ENCODE measurements around the gene BCL2L13. TPM values are rescaled to one million over a fixed set of nuclear protein-coding genes. Genes with fewer than 3 reads are reported as not detected.
"Not testable (repeated sequence)": the region's sequence is repeated elsewhere in the genome, so short reads cannot be mapped to it uniquely, and the experiment has no call there.

BCL2L13 gene
- total and polyA plus RNA-seq, 4 donors, result 34.6 to 46.5 (median 39.5) TPM

DNA sequence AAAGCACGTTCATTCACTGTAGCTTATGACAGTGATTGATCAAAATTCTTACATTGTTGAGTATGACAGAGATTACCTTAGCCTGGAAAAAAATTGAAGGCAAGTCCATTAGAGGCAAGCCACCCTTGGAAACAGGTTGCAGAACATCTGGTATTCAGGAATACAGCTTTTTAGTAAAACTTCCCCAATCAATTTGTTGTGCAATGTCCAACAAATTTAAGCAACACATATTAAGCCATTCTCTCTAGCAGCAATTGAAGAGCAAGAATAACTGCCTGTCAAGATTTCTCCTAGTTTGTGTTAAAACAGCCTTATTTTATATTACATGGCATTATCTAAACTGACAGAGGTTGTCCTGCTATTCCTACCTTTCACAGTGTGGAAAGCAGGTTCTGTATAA, 37.0 kb downstream of the BCL2L13 start:
- Histone ChIP-seq H3K27me3 (ENCODE audit: control insufficient read depth, insufficient read depth, low read length) (no peaks in the 10 kb centered on the region), H3K27ac (ENCODE audit: low read depth, low read length) (no peak overlapping the region), H3K36me3 (ENCODE audit: control insufficient read depth, insufficient read depth, low read length) (no peaks in the 10 kb centered on the region), H3K4me3 (ENCODE audit: low read depth, low read length) (no peak overlapping the region), H3K9me3 (ENCODE audit: control insufficient read depth, insufficient read depth, low read length) (no peaks in the 10 kb centered on the region), H3K4me1 (ENCODE audit: control insufficient read depth, insufficient read depth, low read length) (no peaks in the 10 kb centered on the region)
- WGBS (ENCODE audit: insufficient coverage), result no CpG with 5 or more reads among the region's 1 CpG
- no peak for DNase-seq (ENCODE audit: low read depth in 4 of 6, low spot score in 6 of 6)

DNA sequence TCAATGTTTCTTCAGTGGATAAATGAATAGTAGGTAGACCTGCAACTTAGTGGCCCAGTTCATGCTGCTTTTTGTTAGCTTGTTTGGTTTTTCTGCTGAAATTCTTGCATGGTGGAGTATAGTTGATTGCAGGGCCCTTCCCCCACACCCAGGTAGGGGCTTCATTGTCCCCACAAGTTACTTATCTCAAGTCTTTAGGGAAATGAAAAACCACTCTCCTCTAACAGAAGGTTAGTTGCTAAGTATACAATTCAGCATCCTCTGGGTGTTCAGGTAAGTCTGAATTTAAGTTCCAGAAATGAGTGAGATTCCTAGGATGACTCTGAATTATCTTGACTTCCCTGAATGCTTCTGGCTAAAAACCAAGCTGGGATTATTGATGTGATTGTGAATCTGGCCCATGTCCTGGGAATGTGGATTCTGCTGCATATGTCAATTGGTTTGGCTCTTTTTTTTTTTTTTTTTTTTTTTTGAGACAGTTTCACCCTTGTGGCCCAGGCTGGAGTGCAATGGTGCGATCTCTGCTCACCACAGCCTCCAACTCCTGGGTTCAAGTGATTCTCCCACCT, 40.3 kb downstream of the BCL2L13 start:
- H3K27ac ChIP-seq (ENCODE audit: low read depth, low read length), result no peak overlapping the region
- no peaks in the 10 kb centered on the region for H3K9me3 ChIP-seq (ENCODE audit: control insufficient read depth, insufficient read depth, low read length)
- no peak for DNase-seq (ENCODE audit: low read depth in 4 of 6, low spot score in 6 of 6)
- no peaks in the 10 kb centered on the region for H3K36me3 ChIP-seq (ENCODE audit: control insufficient read depth, insufficient read depth, low read length)
- WGBS (ENCODE audit: insufficient coverage), result no CpG with 5 or more reads among the region's 1 CpG
- H3K27me3 ChIP-seq (ENCODE audit: control insufficient read depth, insufficient read depth, low read length), result no peaks in the 10 kb centered on the region
- H3K4me3 ChIP-seq (ENCODE audit: low read depth, low read length), result no peak overlapping the region
- H3K4me1 ChIP-seq (ENCODE audit: control insufficient read depth, insufficient read depth, low read length), result no peaks in the 10 kb centered on the region

DNA sequence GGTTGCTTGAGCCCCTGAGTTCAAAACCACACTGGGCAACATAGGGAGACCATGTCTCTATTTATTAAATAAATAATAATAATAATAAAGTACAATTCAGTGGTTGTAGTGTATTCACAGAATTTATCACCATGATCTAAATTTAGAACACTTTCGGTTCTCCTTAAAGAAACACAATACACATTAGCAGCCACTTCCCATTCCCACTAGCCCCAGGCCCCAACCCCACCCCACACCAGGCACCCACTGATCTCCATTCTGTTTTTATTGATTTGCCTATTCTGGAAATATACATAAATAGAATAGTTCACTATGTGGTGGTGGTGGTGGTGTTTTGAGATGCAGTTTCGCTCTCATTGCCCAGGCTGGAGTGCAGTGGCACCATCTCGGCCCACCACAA, 45.7 kb downstream of the BCL2L13 start:
- no peak overlapping the region for H3K4me3 ChIP-seq (ENCODE audit: low read depth, low read length)
- H3K9me3 ChIP-seq (ENCODE audit: control insufficient read depth, insufficient read depth, low read length), result no peaks in the 10 kb centered on the region
- H3K27ac ChIP-seq (ENCODE audit: low read depth, low read length), result no peak overlapping the region
- H3K27me3 ChIP-seq (ENCODE audit: control insufficient read depth, insufficient read depth, low read length), result no peaks in the 10 kb centered on the region
- H3K4me1 ChIP-seq (ENCODE audit: control insufficient read depth, insufficient read depth, low read length), result no peaks in the 10 kb centered on the region
- no CpG with 5 or more reads among the region's 3 CpGs for WGBS (ENCODE audit: insufficient coverage)
- H3K36me3 ChIP-seq (ENCODE audit: control insufficient read depth, insufficient read depth, low read length), result peaks cover 15% of the 10 kb centered on the region
- DNase-seq (ENCODE audit: low read depth in 4 of 6, low spot score in 6 of 6), result no peak

DNA sequence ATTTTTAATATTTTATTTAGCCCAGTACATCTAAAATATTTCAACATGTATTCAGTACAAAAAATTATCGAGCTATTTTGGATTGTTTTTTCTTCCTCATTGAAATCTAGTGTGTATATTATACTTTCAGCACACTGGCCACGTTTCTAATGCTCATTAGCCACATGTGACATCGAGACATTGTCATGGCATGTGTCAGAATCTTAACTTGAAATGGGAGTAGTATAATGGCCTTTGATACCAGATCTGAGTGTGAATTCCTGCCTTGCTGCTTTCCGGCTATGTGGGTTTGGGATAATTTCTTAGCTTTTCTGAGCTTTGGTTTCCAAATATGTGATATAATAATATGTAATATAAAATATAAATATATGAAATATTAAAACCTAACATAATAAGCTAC, 54.3 kb downstream of the BCL2L13 start:
- no peak for DNase-seq (ENCODE audit: low read depth in 4 of 6, low spot score in 6 of 6)

DNA sequence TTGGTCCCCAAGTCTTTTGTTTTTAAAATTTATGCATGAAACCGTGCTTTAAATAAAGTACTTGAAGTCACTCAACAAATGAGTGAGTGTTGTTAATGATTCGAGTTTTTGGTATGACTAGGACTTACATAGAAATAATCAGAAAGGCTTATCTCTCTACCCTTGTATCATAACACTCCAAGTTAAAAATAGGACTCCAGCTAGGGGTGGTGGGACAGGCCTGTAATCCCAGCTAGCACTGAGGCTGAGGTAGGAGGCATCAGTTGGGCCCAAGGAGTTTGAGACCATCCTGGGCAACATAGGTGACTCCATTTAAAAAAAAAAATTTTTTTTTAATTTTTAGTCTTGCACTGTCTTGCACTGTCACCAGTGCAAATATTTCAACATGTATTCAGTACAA, 55.6 kb downstream of the BCL2L13 start:
- no peak for DNase-seq (ENCODE audit: low read depth in 4 of 6, low spot score in 6 of 6)
- Histone ChIP-seq H3K27ac (ENCODE audit: low read depth, low read length) (no peak overlapping the region), H3K27me3 (ENCODE audit: control insufficient read depth, insufficient read depth, low read length) (no peaks in the 10 kb centered on the region), H3K4me3 (ENCODE audit: low read depth, low read length) (no peak overlapping the region), H3K4me1 (ENCODE audit: control insufficient read depth, insufficient read depth, low read length) (no peaks in the 10 kb centered on the region), H3K36me3 (ENCODE audit: control insufficient read depth, insufficient read depth, low read length) (peaks cover 5% of the 10 kb centered on the region), H3K9me3 (ENCODE audit: control insufficient read depth, insufficient read depth, low read length) (no peaks in the 10 kb centered on the region)
- WGBS (ENCODE audit: insufficient coverage), result no CpG with 5 or more reads among the region's 2 CpGs

More for the DNA sequence above, 54.3 kb downstream of the BCL2L13 start:
- no peaks in the 10 kb centered on the region for H3K4me1 ChIP-seq (ENCODE audit: control insufficient read depth, insufficient read depth, low read length)
- H3K9me3 ChIP-seq (ENCODE audit: control insufficient read depth, insufficient read depth, low read length), result no peaks in the 10 kb centered on the region
- no CpG with 5 or more reads among the region's 4 CpGs for WGBS (ENCODE audit: insufficient coverage)
- peaks cover 5% of the 10 kb centered on the region for H3K36me3 ChIP-seq (ENCODE audit: control insufficient read depth, insufficient read depth, low read length)
- H3K27me3 ChIP-seq (ENCODE audit: control insufficient read depth, insufficient read depth, low read length), result no peaks in the 10 kb centered on the region
- no peak overlapping the region for H3K27ac ChIP-seq (ENCODE audit: low read depth, low read length)
- H3K4me3 ChIP-seq (ENCODE audit: low read depth, low read length), result no peak overlapping the region

DNA sequence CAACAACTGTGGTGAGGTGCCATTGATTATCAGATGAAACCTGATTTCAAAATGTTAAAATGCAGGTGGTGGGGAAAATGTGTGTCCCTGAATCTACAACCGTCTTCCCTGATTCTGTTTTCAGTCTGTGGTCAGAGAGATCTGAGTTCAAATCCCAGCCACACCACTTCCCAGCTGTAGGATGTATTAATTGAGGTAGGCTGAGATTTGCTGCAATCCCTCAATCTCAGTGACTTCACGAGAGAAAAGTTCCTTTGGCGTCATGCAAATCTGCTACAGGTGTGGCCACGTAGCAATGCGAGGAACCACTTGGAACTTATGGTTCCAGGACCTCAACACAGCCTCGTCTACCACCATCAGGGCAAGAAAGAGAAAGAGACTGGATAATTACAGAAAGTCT, 56.2 kb downstream of the BCL2L13 start:
- 100% methylated on average over 1 of the region's 6 CpGs for WGBS (ENCODE audit: insufficient coverage)
- no peaks in the 10 kb centered on the region for H3K4me1 ChIP-seq (ENCODE audit: control insufficient read depth, insufficient read depth, low read length)
- H3K4me3 ChIP-seq (ENCODE audit: low read depth, low read length), result no peak overlapping the region
- no peak overlapping the region for H3K27ac ChIP-seq (ENCODE audit: low read depth, low read length)
- no peaks in the 10 kb centered on the region for H3K27me3 ChIP-seq (ENCODE audit: control insufficient read depth, insufficient read depth, low read length)
- peaks cover 5% of the 10 kb centered on the region for H3K36me3 ChIP-seq (ENCODE audit: control insufficient read depth, insufficient read depth, low read length)
- no peak for DNase-seq (ENCODE audit: low read depth in 4 of 6, low spot score in 6 of 6)
- H3K9me3 ChIP-seq (ENCODE audit: control insufficient read depth, insufficient read depth, low read length), result no peaks in the 10 kb centered on the region

DNA sequence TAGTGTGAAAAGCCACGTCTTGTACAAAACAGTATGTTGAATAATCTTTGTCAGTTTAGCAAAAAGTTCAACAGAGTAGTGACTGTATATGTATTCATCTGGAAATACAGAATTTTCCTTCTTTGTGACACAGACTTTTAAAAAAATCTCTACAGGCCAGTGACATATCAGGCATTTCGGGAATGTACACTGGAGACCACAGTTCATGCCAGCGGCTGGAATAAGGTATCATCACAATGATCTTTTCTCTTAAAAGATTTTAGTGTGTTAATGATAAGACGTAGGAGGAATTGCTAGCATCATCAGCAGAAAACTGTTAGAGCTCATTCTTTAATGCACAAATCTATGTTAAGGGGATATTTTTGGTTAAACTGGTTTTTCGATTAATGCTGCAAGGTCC, 57.4 kb downstream of the BCL2L13 start:
- no peak overlapping the region for H3K4me3 ChIP-seq (ENCODE audit: low read depth, low read length)
- no peaks in the 10 kb centered on the region for H3K36me3 ChIP-seq (ENCODE audit: control insufficient read depth, insufficient read depth, low read length)
- H3K9me3 ChIP-seq (ENCODE audit: control insufficient read depth, insufficient read depth, low read length), result no peaks in the 10 kb centered on the region
- no peak for DNase-seq (ENCODE audit: low read depth in 4 of 6, low spot score in 6 of 6)
- no peaks in the 10 kb centered on the region for H3K4me1 ChIP-seq (ENCODE audit: control insufficient read depth, insufficient read depth, low read length)
- no CpG with 5 or more reads among the region's 5 CpGs for WGBS (ENCODE audit: insufficient coverage)
- H3K27me3 ChIP-seq (ENCODE audit: control insufficient read depth, insufficient read depth, low read length), result no peaks in the 10 kb centered on the region
- H3K27ac ChIP-seq (ENCODE audit: low read depth, low read length), result no peak overlapping the region

DNA sequence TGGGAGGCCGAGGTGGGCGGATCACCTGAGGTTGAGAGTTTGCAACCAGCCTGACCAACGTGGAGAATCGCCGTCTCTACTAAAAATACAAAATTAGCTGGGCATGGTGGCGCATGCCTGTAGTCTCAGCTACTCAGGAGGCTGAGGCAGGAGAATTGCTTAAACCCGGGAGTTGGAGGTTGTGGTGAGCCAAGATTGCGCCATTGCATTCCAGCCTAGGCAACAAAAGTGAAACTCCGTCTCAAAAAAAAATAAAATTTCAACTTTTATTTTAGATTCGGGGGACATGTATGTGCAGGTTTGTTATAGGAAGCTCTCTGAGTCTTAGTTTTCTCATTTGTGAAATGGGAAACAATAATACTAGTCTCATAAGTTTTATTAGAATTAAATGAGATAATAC, 58.6 kb downstream of the BCL2L13 start:
- H3K4me1 ChIP-seq (ENCODE audit: control insufficient read depth, insufficient read depth, low read length); H3K4me3 ChIP-seq (ENCODE audit: low read depth, low read length); H3K27ac ChIP-seq (ENCODE audit: low read depth, low read length); DNase-seq (ENCODE audit: low read depth in 4 of 6, low spot score in 6 of 6); H3K27me3 ChIP-seq (ENCODE audit: control insufficient read depth, insufficient read depth, low read length); H3K36me3 ChIP-seq (ENCODE audit: control insufficient read depth, insufficient read depth, low read length); H3K9me3 ChIP-seq (ENCODE audit: control insufficient read depth, insufficient read depth, low read length): not testable (repeated sequence)
- 97% methylated on average over 6 of the region's 10 CpGs for whole genome bisulfite sequencing (ENCODE audit: insufficient coverage)

DNA sequence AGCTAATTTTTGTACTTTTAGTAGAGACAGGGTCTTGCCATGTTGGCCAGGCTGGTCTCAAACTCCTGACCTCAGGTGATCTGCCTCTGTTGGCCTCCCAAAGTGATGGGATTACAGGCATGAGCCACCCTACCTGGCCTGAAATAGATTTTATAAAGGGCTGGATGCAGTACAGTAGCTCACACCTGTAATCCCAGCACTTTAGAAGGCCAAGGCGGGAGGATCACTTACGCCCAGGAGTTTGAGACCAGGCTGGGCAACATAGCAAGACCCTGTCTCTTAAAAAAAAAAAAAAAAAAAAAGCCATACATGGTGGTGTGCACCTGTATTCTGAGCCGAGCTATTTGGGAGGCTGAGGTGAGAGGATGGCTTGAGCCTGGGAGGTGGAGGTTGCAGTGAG, 59.7 kb downstream of the BCL2L13 start:
- H3K9me3 ChIP-seq (ENCODE audit: control insufficient read depth, insufficient read depth, low read length); H3K4me1 ChIP-seq (ENCODE audit: control insufficient read depth, insufficient read depth, low read length); H3K4me3 ChIP-seq (ENCODE audit: low read depth, low read length); H3K36me3 ChIP-seq (ENCODE audit: control insufficient read depth, insufficient read depth, low read length); H3K27me3 ChIP-seq (ENCODE audit: control insufficient read depth, insufficient read depth, low read length); H3K27ac ChIP-seq (ENCODE audit: low read depth, low read length); DNase-seq (ENCODE audit: low read depth in 4 of 6, low spot score in 6 of 6): not testable (repeated sequence)
- no CpG with 5 or more reads among the region's 3 CpGs for WGBS (ENCODE audit: insufficient coverage)

DNA sequence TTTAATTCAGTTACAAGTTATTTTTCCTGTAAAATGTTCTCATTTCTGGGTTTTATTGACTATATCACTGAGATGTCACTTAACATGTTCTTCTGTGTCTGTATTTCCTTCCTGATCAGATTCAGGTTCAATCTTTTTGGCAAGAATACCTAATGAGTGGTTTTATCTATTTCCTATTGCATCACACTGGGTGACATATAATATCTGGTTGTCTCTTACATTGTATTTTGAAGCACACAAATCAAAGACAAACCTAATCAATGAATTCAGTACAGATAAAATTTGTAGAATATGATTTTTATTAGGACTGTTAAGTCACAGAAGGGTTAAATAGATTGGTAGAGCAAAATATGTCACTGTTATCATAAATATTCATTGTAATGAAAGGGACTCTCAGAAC, 60.4 kb downstream of the BCL2L13 start:
- Histone ChIP-seq H3K36me3 (ENCODE audit: control insufficient read depth, insufficient read depth, low read length) (peaks cover under 1% of the 10 kb centered on the region), H3K9me3 (ENCODE audit: control insufficient read depth, insufficient read depth, low read length) (no peaks in the 10 kb centered on the region), H3K27me3 (ENCODE audit: control insufficient read depth, insufficient read depth, low read length) (no peaks in the 10 kb centered on the region), H3K4me3 (ENCODE audit: low read depth, low read length) (no peak overlapping the region), H3K27ac (ENCODE audit: low read depth, low read length) (no peak overlapping the region), H3K4me1 (ENCODE audit: control insufficient read depth, insufficient read depth, low read length) (no peaks in the 10 kb centered on the region)
- DNase-seq (ENCODE audit: low read depth in 4 of 6, low spot score in 6 of 6), result no peak

Measured in spinal cord (tissue), 10 donors.